ENCODE data around the gene CLGN.
"Not testable (repeated sequence)": the region's sequence is repeated elsewhere in the genome, so short reads cannot be mapped to it uniquely, and the experiment has no call there.

The CLGN gene, protein sequence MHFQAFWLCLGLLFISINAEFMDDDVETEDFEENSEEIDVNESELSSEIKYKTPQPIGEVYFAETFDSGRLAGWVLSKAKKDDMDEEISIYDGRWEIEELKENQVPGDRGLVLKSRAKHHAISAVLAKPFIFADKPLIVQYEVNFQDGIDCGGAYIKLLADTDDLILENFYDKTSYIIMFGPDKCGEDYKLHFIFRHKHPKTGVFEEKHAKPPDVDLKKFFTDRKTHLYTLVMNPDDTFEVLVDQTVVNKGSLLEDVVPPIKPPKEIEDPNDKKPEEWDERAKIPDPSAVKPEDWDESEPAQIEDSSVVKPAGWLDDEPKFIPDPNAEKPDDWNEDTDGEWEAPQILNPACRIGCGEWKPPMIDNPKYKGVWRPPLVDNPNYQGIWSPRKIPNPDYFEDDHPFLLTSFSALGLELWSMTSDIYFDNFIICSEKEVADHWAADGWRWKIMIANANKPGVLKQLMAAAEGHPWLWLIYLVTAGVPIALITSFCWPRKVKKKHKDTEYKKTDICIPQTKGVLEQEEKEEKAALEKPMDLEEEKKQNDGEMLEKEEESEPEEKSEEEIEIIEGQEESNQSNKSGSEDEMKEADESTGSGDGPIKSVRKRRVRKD

DNA sequence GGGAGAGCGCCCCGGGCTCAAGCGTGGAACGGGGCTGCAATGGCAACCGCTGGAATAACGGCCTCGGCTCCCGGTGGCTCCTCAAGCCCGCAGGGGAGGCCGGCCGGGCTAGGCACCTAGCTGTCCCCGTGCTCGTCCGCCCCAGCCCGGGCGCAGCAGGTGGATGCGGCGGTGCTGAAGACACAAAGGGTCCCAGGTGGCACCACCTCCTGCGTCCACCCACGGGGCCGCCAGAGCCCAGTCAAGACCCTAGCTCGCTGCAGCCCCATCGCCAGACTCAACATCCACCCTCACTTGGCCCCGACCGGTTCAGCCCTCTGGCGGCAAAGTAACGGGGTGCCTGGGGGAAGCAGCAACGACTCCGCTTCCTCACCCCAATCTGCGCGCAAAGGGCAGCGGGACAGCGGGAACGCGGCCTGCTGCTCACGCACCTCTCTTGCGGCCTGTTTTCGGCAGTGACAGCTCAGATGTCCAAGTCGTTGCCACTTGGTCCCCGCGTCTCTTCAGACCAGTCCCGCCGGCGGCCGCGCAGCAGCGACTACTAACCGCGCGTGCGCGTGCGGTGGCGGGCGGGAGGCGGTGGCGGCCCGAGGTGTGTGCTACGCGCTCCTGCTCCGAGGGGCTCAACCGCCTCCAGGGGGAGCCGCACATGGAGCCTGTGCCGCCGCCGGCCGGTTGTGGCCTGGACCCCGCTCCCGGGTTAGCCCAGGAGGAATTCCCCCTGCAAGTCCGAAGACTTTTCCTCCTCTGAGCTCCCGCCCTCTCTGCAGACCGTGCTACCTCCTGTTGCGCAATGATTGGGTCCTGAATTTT, at the start of gene CLGN:
CLGN (minus strand) TSS at position 543 of the 813 bp plus-strand sequence. CDS start 14,570 bp downstream, outside the sequence.
- peak; percentile 28 to 37 for DNase-seq (ENCODE audit: low read depth in 2 of 2)

DNA sequence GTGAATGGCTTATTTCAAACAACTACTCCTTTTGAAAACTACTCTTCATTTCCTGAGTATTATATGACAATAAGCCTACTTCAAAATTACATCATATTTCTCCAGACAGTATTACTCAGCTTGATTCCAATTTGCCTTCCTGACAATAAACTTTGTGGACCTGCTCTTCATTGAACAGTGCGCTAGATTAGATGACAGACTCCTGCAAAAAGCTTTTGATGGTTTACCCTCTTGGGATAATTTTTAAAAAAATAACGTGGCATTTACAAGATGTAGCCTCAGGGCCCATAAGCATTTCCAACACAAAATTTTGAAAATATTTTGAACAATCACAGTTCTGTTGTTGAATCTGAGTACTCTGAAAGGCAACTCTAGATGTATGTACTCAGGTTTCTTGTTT, 44.7 kb upstream of the CLGN start:
- DNase-seq (ENCODE audit: low read depth in 2 of 2) = no peak

DNA sequence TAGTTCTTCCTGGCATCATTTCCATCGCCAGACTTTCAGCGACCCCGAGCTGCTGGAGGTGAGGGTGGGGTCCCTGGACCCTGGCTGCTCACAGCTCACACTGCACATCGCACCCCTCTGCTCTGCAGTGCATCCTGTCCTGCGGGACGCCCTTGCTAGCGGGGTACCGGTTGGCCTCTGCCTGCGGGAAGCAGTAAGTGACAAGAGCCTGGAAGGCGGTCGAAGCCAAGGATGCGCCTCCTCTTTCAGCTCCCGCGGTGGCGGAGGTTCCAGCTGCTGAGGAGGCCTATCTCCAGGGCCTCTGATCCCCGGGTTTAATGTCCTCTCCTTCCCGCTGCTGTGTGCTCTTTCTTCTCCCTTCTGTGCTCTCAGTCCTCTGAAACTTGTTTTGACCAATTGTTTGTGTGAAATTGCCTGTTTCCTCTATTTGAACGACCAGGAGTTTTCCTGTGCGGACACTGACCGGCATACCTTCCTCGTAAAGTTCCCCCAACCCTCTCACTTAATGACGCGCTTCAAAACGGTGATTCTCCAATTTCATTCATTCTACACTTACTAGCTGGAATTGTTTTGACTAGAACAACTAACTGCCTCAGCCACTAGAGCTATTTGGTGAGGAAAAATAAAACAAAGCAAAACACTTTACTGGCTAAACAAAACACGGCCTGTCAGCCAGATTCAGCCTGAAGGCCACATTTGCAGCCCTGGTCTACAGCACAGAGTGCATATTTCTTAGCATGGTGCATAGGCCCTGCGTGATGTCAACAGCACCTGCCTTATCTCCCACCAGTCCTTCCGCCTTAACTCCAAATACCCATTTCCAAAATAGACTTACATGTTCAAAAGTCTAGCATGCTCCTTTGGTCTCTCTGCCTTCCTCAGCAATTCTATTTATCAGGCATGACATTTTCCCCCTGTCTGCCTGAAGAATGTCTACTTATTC, 42.6 kb upstream of the CLGN start:
- DNase-seq (ENCODE audit: low read depth in 2 of 2) = no peak

DNA sequence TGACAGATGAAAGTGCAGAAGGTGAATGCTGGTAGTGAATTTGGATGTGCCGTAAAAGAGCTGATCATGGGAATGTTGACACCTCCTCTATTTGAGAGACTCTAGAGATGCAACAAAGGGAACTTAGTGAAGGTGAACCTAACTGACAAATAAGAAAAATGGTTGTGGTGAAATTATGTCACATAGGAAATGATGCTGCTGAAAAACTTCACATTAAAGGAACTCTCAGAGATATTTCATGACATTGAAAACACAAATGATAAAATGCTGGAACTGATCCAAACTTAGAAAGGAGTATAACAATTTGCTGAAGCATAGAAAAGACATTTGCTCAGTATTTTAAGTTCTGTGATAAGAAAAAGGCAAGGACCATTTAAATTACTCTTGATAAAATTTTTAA, 38.7 kb upstream of the CLGN start:
- DNase-seq (ENCODE audit: low read depth in 2 of 2) = no peak

DNA sequence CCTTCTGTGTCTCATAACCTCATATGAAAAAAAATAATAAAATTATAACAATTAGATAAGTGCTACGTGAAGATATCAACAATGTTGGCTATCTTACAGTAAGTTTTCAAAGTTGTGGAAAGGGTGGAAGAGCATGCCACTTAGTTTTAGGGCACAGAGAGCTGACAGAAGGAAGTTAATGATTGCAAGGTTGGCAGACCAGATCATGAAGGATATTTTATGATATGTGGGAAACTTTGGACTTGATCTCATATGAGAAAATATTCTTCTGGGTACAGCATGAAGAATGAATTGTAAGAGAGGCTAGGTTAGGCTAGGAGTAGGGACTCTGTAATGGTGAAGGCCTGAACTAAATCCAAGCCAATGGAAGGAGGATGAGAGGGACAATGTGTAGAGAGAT, 36.2 kb upstream of the CLGN start:
- no peak for DNase-seq (ENCODE audit: low read depth in 2 of 2)

DNA sequence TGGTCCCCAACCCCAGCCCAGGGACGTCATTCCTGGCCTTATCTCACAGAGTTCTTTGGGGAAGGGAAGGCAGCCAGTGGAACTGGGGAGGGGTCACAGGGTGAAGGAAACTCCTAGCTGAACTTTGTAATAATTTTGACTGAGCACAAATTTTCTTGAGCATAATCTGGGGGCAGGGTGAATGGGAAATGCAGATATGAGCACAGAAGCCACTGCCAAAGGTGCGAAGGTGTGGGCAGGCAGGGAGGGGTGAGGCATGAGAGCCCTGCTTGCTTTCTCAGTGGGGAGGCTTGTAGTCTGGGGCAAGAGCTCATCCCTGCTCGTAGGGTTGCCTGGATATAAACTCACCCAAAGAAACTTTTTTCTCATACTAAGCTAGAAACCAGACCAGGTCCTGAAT, 35.7 kb upstream of the CLGN start:
- no peak for DNase-seq (ENCODE audit: low read depth in 2 of 2)

DNA sequence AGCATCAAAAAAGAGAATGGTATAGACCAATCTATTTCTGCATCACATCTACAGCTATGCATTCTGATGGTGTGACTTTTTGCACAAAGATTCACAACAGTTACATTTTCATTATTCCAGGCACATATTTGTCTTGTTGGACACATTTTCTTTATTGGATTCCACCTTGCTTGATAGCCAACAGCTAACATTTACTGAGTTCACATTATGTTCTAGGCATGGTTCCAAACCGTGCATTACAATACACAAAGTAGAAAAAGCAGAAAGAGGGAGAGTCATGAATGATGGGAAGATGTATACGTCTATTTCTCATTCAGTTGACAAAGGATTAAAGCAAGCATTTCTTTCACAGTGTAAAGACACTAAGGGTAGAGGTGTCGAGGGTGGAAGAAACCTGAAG, 22.9 kb upstream of the CLGN start:
- no peak for DNase-seq (ENCODE audit: low read depth in 2 of 2)

DNA sequence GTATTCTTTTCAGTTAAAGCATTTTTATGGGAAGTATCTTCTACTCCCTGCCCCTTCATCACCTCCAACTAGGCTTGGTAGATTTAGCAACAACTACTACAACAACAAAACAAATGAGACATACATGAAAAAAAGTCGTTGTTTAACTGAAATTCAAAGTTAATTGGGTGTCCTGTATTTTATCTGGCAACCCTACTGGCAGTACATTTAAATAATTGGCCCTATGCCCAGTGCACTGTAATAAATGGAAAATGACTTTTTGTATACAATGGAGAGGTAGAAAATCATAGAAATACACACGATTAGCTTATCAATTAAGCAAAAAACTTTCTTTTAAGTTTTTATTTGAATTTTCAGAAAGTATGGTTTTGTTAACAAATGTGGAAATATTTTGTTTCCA, 21.4 kb upstream of the CLGN start:
- no peak for DNase-seq (ENCODE audit: low read depth in 2 of 2)

DNA sequence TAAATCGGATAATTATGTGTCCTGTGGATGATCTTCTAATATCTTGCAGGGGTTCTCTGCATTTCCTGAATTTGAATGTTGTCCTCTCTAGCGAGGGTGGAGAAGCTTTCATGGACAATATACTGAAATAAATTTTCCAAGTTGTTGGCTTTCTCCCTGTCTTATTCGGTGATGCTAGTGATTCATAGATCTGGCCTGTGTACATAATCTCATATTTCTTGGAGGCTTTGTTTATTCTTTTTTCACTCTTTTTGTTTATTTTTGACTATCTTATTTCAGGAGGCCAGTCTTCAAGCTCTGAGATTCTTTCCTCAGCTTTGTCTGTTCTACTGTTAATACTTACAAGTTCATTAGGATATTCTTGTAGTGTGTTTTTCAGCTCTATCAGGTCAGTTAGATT, 20.7 kb upstream of the CLGN start:
- no peak for DNase-seq (ENCODE audit: low read depth in 2 of 2)

DNA sequence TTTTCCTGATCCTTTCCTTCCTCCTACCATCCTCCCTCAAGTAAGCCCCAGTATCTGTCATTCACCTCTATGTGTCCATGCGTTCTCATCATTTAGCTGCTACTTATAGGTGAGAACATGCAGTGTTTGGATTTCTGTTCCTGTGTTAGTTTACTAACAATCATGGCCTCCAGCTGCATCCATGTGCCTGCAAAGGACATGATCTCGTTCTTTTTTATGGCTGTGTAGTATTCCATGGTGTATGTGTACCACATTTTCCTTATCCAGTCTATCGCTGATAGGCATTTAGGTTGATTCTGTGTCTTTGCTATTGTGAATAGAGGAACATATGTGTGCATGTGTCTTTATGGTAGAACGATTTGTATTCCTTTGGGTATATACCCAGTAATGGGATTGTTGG, 16.9 kb upstream of the CLGN start:
- DNase-seq (ENCODE audit: low read depth in 2 of 2) = not testable (repeated sequence)

DNA sequence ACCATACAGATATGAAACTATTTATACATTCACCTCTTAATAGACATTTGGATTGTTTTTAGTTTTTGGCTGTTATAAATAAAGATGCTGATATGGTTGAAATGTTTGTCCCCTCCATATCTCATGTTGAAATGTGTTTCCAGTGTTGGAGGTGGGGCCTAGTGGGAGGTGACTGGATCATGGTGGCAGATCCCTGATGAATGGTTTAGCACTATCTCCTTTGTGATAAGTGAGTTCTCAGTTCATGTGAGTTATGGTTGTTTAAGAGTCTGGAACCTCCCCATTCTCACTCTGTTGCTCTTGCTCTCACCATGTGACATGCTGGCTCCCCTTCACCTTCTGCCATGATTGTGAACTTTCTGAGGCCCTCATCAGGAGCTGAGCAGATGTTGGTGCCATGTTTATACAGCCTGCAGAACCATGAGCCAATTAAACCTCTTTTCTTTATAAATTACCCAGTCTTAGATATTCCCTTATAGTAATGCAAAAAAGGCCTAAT, 12.2 kb upstream of the CLGN start:
- no peak for DNase-seq (ENCODE audit: low read depth in 2 of 2)

DNA sequence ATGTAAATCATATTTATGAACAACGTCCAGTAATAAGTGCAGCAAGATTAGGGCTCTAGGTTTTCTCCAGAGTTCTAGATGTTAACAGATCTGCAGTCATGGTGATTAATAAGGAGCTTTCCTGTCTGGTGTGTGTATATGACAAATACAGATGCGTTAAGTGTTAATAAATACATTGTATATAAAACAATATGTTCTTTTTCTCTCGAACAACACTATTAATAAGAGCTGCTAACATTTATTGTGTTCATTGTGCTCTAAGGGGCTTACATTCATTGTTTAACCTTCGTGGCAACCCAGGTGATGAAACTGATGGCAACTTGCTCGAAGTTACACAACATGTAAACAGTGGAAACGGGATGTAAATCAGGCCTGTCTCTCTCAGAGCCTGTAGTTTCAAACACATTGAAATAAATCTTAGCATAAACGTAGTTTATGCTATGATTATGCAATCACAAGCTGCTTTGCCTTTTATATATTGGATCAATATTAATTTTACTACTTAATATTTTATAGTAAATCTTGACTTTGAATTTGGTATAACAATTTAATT, 547 bp upstream of the CLGN start:
- no peak for DNase-seq (ENCODE audit: low read depth in 2 of 2)

DNA sequence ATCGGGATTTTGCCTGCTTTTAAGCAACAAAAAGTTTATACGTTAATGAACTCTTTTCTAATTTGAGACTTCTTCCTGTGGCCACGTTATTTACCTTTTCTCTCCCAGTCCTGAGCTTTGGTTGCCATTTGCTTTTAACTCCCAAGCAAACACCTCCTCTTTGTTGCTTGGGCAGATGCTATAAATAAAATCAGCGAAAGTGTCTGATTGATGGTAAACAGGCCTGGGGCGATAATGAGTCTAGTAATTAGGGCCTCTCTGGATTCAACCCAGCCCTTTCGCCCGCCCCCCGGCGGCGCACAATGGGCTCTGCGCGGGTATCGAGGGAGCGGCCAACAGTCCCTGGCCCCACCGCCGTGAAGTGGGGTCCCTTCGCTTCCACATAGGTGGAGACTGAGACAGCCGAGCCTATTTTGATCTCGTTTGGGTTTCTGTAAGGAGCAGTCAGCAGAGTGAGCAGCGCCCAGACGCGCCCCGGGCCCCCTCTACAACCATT, 790 bp downstream of the CLGN start:
- no peak for DNase-seq (ENCODE audit: low read depth in 2 of 2)

DNA sequence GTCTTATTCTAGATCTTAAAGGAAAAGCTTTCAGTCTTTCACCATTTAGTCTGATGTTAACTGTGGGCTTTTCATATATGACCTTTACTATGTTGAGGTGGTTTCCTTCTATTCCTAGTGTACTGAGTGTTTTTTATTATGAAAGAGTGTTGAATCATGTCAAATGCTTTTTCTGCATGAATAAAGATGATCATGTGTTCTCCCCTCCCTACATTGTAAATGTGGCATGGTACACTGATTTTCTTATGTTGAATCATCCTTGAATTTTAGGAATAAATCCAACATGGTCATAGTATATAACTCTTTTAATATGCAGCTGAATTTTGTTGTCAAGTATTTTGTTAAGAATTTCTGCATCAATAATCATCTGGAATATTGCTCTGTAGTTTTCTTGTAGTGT, 4.3 kb downstream of the CLGN start:
- DNase-seq (ENCODE audit: low read depth in 2 of 2) = no peak

DNA sequence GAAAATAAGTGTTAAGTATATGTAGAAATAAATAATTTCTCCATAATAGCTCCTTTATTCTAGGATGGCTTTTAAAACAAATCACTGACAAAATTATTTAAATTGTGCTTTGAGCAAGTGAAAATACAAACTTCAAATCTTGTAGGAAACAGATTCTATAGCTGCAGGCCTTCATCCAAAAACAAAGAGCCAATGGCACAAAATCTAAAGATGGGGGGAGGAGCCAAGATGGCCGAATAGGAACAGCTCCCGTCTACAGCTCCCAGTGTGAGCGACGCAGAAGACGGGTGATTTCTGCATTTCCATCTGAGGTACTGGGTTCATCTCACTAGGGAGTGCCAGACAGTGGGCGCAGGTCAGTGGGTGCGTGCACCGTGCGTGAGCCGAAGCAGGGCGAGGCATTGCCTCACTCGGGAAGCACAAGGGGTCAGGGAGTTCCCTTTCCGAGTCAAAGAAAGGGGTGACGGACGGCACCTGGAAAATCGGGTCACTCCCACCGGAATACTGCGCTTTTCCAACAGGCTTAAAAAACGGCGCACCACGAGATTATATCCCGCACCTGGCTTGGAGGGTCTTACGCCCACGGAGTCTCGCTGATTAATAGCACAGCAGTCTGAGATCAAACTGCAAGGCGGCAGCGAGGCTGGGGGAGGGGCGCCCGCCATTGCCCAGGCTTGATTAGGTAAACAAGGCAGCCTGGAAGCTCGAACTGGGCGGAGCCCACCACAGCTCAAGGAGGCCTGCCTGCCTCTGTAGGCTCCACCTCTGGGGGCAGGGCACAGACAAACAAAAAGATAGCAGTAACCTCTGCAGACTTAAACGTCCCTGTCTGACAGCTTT, 14.1 kb downstream of the CLGN start:
- not testable (repeated sequence) for DNase-seq (ENCODE audit: low read depth in 2 of 2)

DNA sequence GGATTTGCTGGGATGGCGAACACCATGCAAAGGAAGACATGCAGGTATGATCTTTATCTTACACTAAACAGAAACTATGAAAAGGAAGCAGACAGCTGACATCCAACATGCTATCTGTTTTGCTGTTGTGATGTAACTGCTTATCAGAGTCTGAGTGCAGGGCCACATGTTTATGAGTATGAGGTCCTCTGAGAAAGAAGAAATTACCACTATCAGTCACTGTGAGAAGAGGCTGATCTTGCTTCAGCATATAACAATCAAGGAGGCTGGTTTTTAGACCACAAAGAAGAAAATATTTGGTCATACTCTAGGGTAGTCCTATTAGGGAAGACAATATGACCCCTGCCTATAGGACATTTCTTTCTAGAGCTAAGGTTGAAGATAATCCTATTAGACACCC, 18.5 kb downstream of the CLGN start:
- DNase-seq (ENCODE audit: low read depth in 2 of 2) = no peak

DNA sequence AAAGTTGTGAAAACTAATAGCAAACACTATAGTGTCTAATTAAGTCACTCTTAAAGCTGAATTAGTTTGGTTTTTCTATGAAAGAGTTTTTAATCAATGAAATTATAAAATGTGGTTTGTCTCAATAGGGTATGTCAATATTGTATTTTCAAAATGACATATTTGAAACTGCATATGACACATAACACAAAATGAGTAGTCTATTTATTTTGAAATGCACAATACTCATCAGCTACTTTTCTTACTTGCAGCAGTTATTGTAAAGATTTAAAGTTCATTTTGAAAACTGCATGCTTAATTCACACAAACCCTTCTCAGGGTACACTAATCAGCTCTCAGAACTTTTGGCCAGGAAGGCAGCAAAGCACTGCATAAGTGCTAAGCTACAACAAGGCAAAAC, 21.2 kb downstream of the CLGN start:
- DNase-seq (ENCODE audit: low read depth in 2 of 2) = no peak

DNA sequence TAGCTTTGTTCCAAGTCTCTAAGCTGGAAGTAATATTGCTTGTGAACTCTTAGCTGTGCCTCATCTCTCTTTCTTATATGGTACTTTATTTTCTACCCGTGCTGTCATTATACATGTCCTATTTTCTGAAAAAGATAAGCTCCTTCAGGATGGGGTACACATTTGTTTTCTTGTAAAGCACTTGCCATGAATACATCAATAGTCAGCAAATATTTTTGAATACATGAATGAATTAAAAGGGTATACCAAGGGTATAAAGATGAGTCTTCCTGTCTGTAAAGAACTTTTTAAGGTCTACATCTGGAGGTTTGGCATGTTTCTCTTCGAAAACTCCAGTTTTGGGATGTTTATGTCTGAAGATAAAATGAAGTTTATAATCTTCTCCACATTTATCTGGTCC, 27.3 kb downstream of the CLGN start:
- no peak for DNase-seq (ENCODE audit: low read depth in 2 of 2)

DNA sequence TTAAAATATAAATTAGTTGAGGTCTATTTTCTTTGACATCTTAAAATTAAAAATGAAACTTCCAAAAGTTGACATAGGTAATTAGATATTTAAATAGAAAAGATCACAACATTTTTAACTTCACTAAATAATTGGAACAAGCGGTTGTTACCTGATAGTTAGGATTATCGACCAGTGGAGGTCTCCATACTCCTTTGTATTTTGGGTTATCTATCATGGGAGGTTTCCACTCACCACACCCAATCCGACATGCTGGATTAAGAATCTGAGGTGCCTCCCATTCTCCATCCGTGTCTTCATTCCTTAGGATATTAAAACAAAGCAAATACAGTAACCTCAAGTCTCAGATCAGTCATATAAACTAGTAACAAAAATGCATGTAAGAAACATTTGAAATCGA, 31.8 kb downstream of the CLGN start:
- no peak for DNase-seq (ENCODE audit: low read depth in 2 of 2)

DNA sequence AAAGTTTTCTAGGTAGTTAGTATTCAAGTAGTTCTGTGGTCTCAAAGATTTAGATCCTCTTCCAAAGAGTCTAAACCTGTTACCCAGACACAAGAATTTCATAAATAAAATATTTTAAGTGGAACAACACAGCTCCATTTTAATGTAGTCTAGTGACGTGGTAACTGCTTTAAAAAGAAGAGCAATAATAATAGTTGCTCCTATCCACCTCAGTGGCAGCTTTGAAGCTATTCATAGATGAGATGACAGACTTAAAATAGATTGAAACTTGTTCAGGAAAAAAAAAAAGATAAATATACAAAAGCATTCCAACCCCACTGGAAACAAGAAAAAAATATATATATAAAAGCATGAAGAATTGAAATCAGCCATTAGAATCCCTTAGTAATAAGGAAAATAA, 39.4 kb downstream of the CLGN start:
- DNase-seq (ENCODE audit: low read depth in 2 of 2) = no peak
